CD14-positive monocyte (primary cell): ENCODE data around the gene CDKL5. TPM values are rescaled to one million over a fixed set of nuclear protein-coding genes. Genes with fewer than 3 reads are reported as not detected.

Experiments
- DNase-seq, 3 donors: peaks; one replicate each; pipeline ENCODE4 v3.0.0-alpha.2; 2011 to 2022
- H2AFZ ChIP-seq: 2 replicates; pipeline ENCODE4 v1.6.0; 2012; ENCODE audit warnings: mild to moderate bottlenecking, low read depth, low read length, inconsistent platforms; ENCODE audit not compliant: insufficient read depth, poor library complexity, severe bottlenecking
- H3K27ac ChIP-seq, 2 donors: 1 replicate in 1 of 2; 2 replicates in 1 of 2; pipeline ENCODE4 v1.5.1; 2012 to 2013; ENCODE audit warnings: low read length in 2 of 2, control low read depth in 1 of 2, inconsistent platforms in 1 of 2, low read depth in 1 of 2, mild to moderate bottlenecking in 1 of 2
- H3K27me3 ChIP-seq, 2 donors: one replicate each; pipeline versions ENCODE4 v1.6.0 to v1.6.1; 2011 to 2013; ENCODE audit warnings: low read length in 2 of 2; ENCODE audit not compliant: control insufficient read depth in 2 of 2, insufficient read depth in 2 of 2
- H3K36me3 ChIP-seq, 2 donors: replicated peaks in 1 of 2; 1 replicate in 1 of 2; 2 replicates in 1 of 2; pipeline versions ENCODE4 v1.5.1 to v1.6.1; 2012 to 2013; ENCODE audit warnings: low read length in 2 of 2, control low read depth in 1 of 2, inconsistent platforms in 1 of 2, mild to moderate bottlenecking in 1 of 2; ENCODE audit not compliant: insufficient read depth in 2 of 2, control insufficient read depth in 1 of 2
- H3K4me1 ChIP-seq, 2 donors: 1 replicate in 1 of 2; 2 replicates in 1 of 2; pipeline versions ENCODE4 v1.5.1 to v1.6.1; 2012 to 2013; ENCODE audit warnings: low read length in 2 of 2, control low read depth in 1 of 2, inconsistent platforms in 1 of 2, mild to moderate bottlenecking in 1 of 2, moderate library complexity in 1 of 2; ENCODE audit not compliant: insufficient read depth in 2 of 2, control insufficient read depth in 1 of 2
- H3K4me2 ChIP-seq: replicated peaks from 2 replicates; pipeline ENCODE3; 2012; ENCODE audit warnings: low read length, moderate library complexity, mild to moderate bottlenecking; ENCODE audit not compliant: poor library complexity, severe bottlenecking; ENCODE audit errors: extremely low read depth
- H3K4me3 ChIP-seq, 3 experiments: fragments of 200-600 bp in 1 of 3; sonication (generic) in 1 of 3; replicated peaks in 1 of 3; 1 replicate in 2 of 3; 2 replicates in 1 of 3; pipeline ENCODE4 v1.5.1; 2011 to 2013; ENCODE audit warnings: low read length in 3 of 3, mild to moderate bottlenecking in 3 of 3, control low read depth in 2 of 3, low read depth in 2 of 3, inconsistent platforms in 1 of 3, moderate library complexity in 1 of 3
- H3K79me2 ChIP-seq: 2 replicates; pipeline ENCODE4 v1.6.0; 2012; ENCODE audit warnings: mild to moderate bottlenecking, control low read depth, inconsistent platforms, low read length, moderate library complexity; ENCODE audit not compliant: insufficient read depth
- H3K9ac ChIP-seq: 2 replicates; pipeline ENCODE4 v1.6.0; 2017; ENCODE audit warnings: low read length, mild to moderate bottlenecking; ENCODE audit not compliant: insufficient read depth, poor library complexity, severe bottlenecking
- H3K9me3 ChIP-seq, 2 donors: replicated peaks in 1 of 2; 1 replicate in 1 of 2; 2 replicates in 1 of 2; pipeline versions ENCODE4 v1.5.1 to v1.6.1; 2012 to 2013; ENCODE audit warnings: low read length in 2 of 2, control low read depth in 1 of 2; ENCODE audit not compliant: control insufficient read depth in 1 of 2, insufficient read depth in 1 of 2
- H4K20me1 ChIP-seq: 2 replicates; pipeline ENCODE4 v1.6.0; 2012; ENCODE audit warnings: mild to moderate bottlenecking, low read length, control low read depth, moderate library complexity; ENCODE audit not compliant: insufficient read depth
- H3K27ac Mint-ChIP-seq, 7 donors: one replicate each; pipeline ENCODE4 v1.8.0; 2020; ENCODE audit warnings: mild to moderate bottlenecking in 7 of 7, mixed read lengths in 7 of 7, moderate library complexity in 6 of 7, inconsistent platforms in 2 of 7
- H3K27me3 Mint-ChIP-seq, 3 donors: one replicate each; pipeline ENCODE4 v1.8.0; 2021 to 2022; ENCODE audit warnings: low read depth in 3 of 3, mild to moderate bottlenecking in 3 of 3, mixed read lengths in 3 of 3, moderate library complexity in 3 of 3, inconsistent platforms in 1 of 3
- H3K36me3 Mint-ChIP-seq, 2 donors: one replicate each; pipeline ENCODE4 v1.8.0; 2020; ENCODE audit warnings: mixed read lengths in 2 of 2, inconsistent platforms in 1 of 2, mild to moderate bottlenecking in 1 of 2
- H3K4me1 Mint-ChIP-seq: one replicate; pipeline ENCODE4 v1.8.0; 2020; ENCODE audit warnings: mild to moderate bottlenecking, mixed read lengths
- H3K4me3 Mint-ChIP-seq, 2 donors: one replicate each; pipeline ENCODE4 v1.8.0; 2020; ENCODE audit warnings: mild to moderate bottlenecking in 2 of 2, mixed read lengths in 2 of 2, moderate library complexity in 1 of 2
- H3K9me3 Mint-ChIP-seq, 7 donors: one replicate each; pipeline ENCODE4 v1.8.0; 2020 to 2022; ENCODE audit warnings: mixed read lengths in 7 of 7, mild to moderate bottlenecking in 6 of 7, moderate library complexity in 6 of 7, inconsistent platforms in 2 of 7
- WGBS: methylation state at CpG from one replicate; pipeline ENCODE4 v1.1.5; 2013; ENCODE audit warnings: missing lambda C conversion rate; ENCODE audit not compliant: insufficient coverage; 5-methylcytosine and 5-hydroxymethylcytosine counted together
- intact Hi-C, 2 donors: fragments of 100-400 bp; cut with micrococcal nuclease; formaldehyde crosslinking; loops; one replicate each; pipeline versions ENCODE4 v1.15.0 to v1.15.1; 2023
- polyA plus RNA-seq, 3 donors: library from polyadenylated mRNA; depleted of rRNA in 1 of 3; unstranded in 2 of 3; stranded (reverse) in 1 of 3; fragments of 300-500 nt in 2 of 3; fragments of >200 nt in 1 of 3; fragmentation: Illumina TruSeq in 2 of 3; gene quantifications; 1 replicate in 2 of 3; 2 replicates in 1 of 3; pipeline ENCODE4 v1.2.3, GENCODE V29; 2012 to 2021
- TF ChIP-seq, protein P1 (sequence below): fragments of 200-600 bp; IDR thresholded peaks from one replicate; pipeline ENCODE4 v1.8.0; 2022; ENCODE audit warnings: antibody characterized with exemption, mild to moderate bottlenecking

Gene CDKL5
- polyA plus RNA-seq, 3 donors: 0.54 to 3.6 (median 1.4) TPM

DNA sequence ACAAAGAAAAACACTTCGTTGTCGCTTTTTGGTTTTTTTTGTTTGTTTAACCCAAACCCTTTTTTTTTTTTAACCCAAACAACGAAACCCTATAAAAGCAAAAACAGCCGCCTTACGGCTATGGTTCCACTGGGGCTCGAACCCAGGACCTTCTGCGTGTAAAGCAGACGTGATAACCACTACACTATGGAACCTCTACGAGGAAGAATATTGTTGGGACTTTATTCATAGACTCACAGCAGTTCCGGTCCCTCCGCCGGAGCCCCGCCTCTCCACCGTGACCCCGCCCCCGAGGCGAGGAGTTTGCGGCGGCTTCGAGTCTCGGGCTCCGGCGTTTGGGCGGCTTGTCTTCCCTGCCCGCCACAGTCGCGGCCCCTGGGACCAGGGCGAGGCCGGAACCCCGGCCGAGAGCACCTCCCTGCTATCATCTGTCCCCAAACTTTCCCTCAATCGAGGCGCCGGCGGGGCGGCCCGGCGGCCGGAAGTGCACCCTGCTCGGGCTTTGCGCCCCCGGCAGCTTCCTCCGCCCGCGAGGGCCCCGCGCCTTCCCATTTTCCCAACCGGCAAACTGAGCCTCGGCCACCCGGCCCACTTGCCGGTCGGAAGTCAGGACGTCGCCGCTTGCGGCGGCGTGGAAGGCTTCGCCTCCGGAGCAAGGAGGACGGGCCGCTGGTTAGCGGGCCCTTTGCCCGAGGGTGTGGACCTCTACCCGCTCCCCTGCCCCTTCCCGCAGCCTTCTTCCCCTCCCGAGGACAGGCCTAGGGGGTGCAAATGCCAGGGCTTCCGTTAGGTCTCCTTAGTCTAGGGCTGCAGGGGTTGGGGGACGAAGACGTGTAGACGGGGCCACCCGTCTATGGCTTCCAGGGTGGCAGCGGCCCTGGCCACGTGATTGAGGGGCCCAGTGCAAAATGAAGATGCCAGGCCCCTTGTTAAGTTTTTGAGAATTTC is 249.7 kb downstream of the CDKL5 start:
- Histone ChIP-seq H3K9me3 (no peaks in the 10 kb centered on the region), H3K79me2 (no peaks in the 10 kb centered on the region), H3K9ac (peak overlapping the region; percentile 81), H3K27me3 (no peaks in the 10 kb centered on the region), H3K36me3 (no peaks in the 10 kb centered on the region), H3K27ac (peak overlapping the region; percentile 74 to 80), H2AFZ (peak overlapping the region; percentile 83), H3K4me2 (peak overlapping the region; percentile 73), H3K4me3 (peak overlapping the region; percentile 59 to 79 (median 76)), H4K20me1 (no peaks in the 10 kb centered on the region), H3K4me1 (peaks cover 26 to 30% of the 10 kb centered on the region in 2 donors)
- TF ChIP-seq, protein P1, sequence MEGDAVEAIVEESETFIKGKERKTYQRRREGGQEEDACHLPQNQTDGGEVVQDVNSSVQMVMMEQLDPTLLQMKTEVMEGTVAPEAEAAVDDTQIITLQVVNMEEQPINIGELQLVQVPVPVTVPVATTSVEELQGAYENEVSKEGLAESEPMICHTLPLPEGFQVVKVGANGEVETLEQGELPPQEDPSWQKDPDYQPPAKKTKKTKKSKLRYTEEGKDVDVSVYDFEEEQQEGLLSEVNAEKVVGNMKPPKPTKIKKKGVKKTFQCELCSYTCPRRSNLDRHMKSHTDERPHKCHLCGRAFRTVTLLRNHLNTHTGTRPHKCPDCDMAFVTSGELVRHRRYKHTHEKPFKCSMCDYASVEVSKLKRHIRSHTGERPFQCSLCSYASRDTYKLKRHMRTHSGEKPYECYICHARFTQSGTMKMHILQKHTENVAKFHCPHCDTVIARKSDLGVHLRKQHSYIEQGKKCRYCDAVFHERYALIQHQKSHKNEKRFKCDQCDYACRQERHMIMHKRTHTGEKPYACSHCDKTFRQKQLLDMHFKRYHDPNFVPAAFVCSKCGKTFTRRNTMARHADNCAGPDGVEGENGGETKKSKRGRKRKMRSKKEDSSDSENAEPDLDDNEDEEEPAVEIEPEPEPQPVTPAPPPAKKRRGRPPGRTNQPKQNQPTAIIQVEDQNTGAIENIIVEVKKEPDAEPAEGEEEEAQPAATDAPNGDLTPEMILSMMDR: no peak
- WGBS: 0% methylated on average over 12 of the region's 74 CpGs
- Mint-ChIP-seq H3K27me3 (peaks cover 0 to 21% (median 6%) of the 10 kb centered on the region in 3 donors), H3K9me3 (peaks cover 0 to 9% (median 0%) of the 10 kb centered on the region in 7 donors), H3K4me1 (peaks cover 36% of the 10 kb centered on the region), H3K36me3 (peaks cover 0 to under 1% of the 10 kb centered on the region in 2 donors), H3K27ac (peak overlapping the region in 6 of 7 donors; percentile 37 to 80 (median 70)), H3K4me3 (peak overlapping the region; percentile 73 to 78)
- peak; percentile 76 to 83 (median 79) for DNase-seq
- intact Hi-C loops: no loop called here

DNA sequence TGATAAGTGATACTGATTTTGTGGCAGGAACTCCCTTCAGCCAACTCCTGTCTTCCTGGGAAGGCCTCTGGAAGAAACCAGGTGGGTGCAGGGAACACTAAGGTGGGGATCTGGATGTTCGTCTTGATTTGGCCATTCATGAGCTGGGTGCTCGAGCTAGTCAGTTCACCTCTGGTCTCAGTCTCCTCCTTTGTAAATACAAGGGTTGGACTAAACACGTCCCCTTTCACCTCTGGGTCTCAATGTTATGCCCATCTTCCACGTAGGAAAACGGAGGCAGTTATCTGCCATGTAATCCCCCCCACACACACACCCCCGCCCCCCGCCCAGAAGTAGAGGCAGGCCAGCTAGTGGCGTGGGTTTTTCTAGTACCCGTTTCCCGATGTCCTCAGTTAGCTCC is 250.6 kb downstream of the CDKL5 start:
- Histone ChIP-seq H3K27ac (no peak overlapping the region), H3K4me2 (no peak overlapping the region), H3K79me2 (no peaks in the 10 kb centered on the region), H3K4me3 (no peak overlapping the region), H3K9me3 (no peaks in the 10 kb centered on the region), H3K4me1 (peaks cover 26 to 30% of the 10 kb centered on the region in 2 donors), H4K20me1 (no peaks in the 10 kb centered on the region), H3K36me3 (no peaks in the 10 kb centered on the region), H3K9ac (no peak overlapping the region), H3K27me3 (no peaks in the 10 kb centered on the region), H2AFZ (no peak overlapping the region)
- Mint-ChIP-seq H3K27me3 (peaks cover 0 to 21% (median 4%) of the 10 kb centered on the region in 3 donors), H3K4me3 (no peak overlapping the region), H3K27ac (peak overlapping the region in 2 of 7 donors; percentile 30), H3K9me3 (peaks cover 0 to 9% (median 0%) of the 10 kb centered on the region in 7 donors), H3K36me3 (peaks cover 0 to 1% of the 10 kb centered on the region in 2 donors), H3K4me1 (peaks cover 36% of the 10 kb centered on the region)
- intact Hi-C loops: no loop called here
- TF ChIP-seq, protein P1: no peak
- no CpG with 5 or more reads among the region's 10 CpGs for WGBS
- DNase-seq: no peak
